RWPE2 (cell line): ENCODE measurements around the gene CLEC2A.
"Not testable (repeated sequence)": the region's sequence is repeated elsewhere in the genome, so short reads cannot be mapped to it uniquely, and the experiment has no call there.

Source experiments
- ATAC-seq: fragments of 200-7000 bp; cut with Tn5 transposase; 3 replicates; pipeline ENCODE4 v1.9.1; 2021; ENCODE audit warnings: low read depth
- DNase-seq: peaks from one replicate; pipeline ENCODE4 v3.0.0-alpha.2; 2020; ENCODE audit warnings: low spot score
- H3K27ac ChIP-seq: fragments of 450-650 bp; 2 replicates; pipeline ENCODE4 v1.5.1; 2017; ENCODE audit warnings: mild to moderate bottlenecking; ENCODE audit not compliant: poor library complexity, severe bottlenecking
- H3K27me3 ChIP-seq: fragments of 250-450 bp; sonication (Bioruptor Pico); 2 replicates; pipeline ENCODE4 v1.5.1; 2021; ENCODE audit warnings: mild to moderate bottlenecking, moderate library complexity; ENCODE audit not compliant: insufficient read depth, poor library complexity, severe bottlenecking
- H3K36me3 ChIP-seq: fragments of 250-450 bp; sonication (Bioruptor Pico); 2 replicates; pipeline ENCODE4 v1.5.1; 2020; ENCODE audit warnings: low read depth, mild to moderate bottlenecking, moderate library complexity
- H3K4me1 ChIP-seq: fragments of 250-450 bp; sonication (Bioruptor Pico); 2 replicates; pipeline ENCODE4 v1.5.1; 2021; ENCODE audit warnings: mild to moderate bottlenecking, moderate library complexity; ENCODE audit not compliant: insufficient read depth, poor library complexity, severe bottlenecking
- H3K4me3 ChIP-seq: fragments of 250-450 bp; sonication (Bioruptor Pico); 2 replicates; pipeline ENCODE4 v1.5.1; 2021; ENCODE audit warnings: mild to moderate bottlenecking, moderate library complexity; ENCODE audit not compliant: severe bottlenecking
- H3K9me3 ChIP-seq: fragments of 250-450 bp; sonication (Bioruptor Pico); 2 replicates; pipeline ENCODE4 v1.5.1; 2021; ENCODE audit warnings: mild to moderate bottlenecking, moderate library complexity; ENCODE audit not compliant: severe bottlenecking
- CTCF ChIP-seq: fragments of 450-650 bp; IDR thresholded peaks from one replicate; pipeline ENCODE4 v1.5.1; 2017; ENCODE audit warnings: mild to moderate bottlenecking, moderate library complexity; ENCODE audit not compliant: poor library complexity, severe bottlenecking

Gene CLEC2A

DNA sequence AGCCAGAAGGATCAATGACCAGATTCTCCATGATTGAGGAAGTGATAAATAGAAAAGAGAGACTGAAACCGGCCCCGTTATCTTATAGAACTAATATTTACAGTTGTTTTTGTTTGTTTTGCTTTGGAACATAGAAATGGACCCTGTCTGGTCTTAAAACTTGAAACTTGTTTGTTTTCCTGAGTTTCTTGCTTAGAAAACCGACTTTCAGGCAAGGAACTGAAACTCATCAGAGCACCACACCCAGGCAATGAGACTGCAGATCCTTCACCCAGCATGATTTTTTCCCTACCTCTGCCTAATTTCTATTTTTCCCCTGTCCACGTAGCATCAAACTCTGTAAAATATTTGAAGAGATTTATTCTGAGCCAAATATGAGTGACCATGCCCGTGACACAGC lies 28.4 kb upstream of the CLEC2A start:
- H3K27ac ChIP-seq, result no peak overlapping the region
- H3K4me1 ChIP-seq, result no peaks in the 10 kb centered on the region
- H3K36me3 ChIP-seq, result no peaks in the 10 kb centered on the region
- no peak overlapping the region for H3K4me3 ChIP-seq
- H3K9me3 ChIP-seq, result no peaks in the 10 kb centered on the region
- DNase-seq, result no peak
- no peak for ATAC-seq
- no peak for TF ChIP-seq CTCF
- H3K27me3 ChIP-seq, result no peaks in the 10 kb centered on the region

GRCh38 chr12:9957834-9958233 lies 25.7 kb upstream of the CLEC2A start:
- H3K27ac ChIP-seq, result no peak overlapping the region
- TF ChIP-seq CTCF, result no peak
- no peaks in the 10 kb centered on the region for H3K4me1 ChIP-seq
- H3K4me3 ChIP-seq, result no peak overlapping the region
- ATAC-seq (no peak), DNase-seq (no peak)
- no peaks in the 10 kb centered on the region for H3K9me3 ChIP-seq
- no peaks in the 10 kb centered on the region for H3K27me3 ChIP-seq
- no peaks in the 10 kb centered on the region for H3K36me3 ChIP-seq

- H3K4me3 ChIP-seq, ATAC-seq, H3K4me1 ChIP-seq, H3K27me3 ChIP-seq, H3K36me3 ChIP-seq, H3K27ac ChIP-seq, H3K9me3 ChIP-seq, DNase-seq: not testable (repeated sequence)
These were observed 21.0 kb upstream of the CLEC2A start for GRCh38 chr12:9952954-9953729.

- Histone ChIP-seq H3K4me3 (no peak overlapping the region), H3K9me3 (no peaks in the 10 kb centered on the region), H3K27ac (no peak overlapping the region), H3K4me1 (no peaks in the 10 kb centered on the region), H3K27me3 (no peaks in the 10 kb centered on the region), H3K36me3 (no peaks in the 10 kb centered on the region)
- DNase-seq (no peak), ATAC-seq (no peak)
- no peak for TF ChIP-seq CTCF
These were observed 19.0 kb upstream of the CLEC2A start for GRCh38 chr12:9951026-9951675.

GRCh38 chr12:9948606-9949296 lies 16.6 kb upstream of the CLEC2A start:
- no peak overlapping the region for H3K4me3 ChIP-seq
- H3K36me3 ChIP-seq, result no peaks in the 10 kb centered on the region
- TF ChIP-seq CTCF, result no peak
- H3K9me3 ChIP-seq, result no peaks in the 10 kb centered on the region
- ATAC-seq (no peak), DNase-seq (no peak)
- H3K27ac ChIP-seq, result no peak overlapping the region
- no peaks in the 10 kb centered on the region for H3K4me1 ChIP-seq
- H3K27me3 ChIP-seq, result no peaks in the 10 kb centered on the region
